Measurements from ENCODE around the gene BCL2L15. TPM values are rescaled to one million over a fixed set of nuclear protein-coding genes. Genes with fewer than 3 reads are reported as not detected.

BCL2L15 gene
- total and polyA plus RNA-seq, 10 donors, result 0.64 to 7.1 (median 1.9) TPM

DNA sequence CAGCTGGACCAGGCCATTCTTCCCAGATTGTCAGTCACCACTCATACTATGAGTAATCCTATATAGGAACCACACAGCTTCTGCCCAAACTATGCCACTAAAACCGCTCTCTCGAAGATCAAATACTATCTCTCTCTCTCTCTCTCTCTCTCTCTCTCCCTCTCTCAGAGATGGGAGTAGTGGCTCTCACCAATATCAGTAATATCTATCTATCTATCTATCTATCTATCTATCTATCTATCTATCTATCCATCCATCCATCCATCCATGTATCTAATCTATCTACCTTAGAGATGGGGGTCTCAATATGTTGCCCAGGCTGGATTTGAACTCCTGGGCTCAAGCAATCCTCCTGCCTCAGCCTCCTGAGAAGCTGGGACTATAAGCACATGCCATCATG lies 37.1 kb upstream of the BCL2L15 start:
- DNase-seq, result no peak
- Histone ChIP-seq H3K27me3 (replicated peaks in 1 of 7) (no peaks in the 10 kb centered on the region), H3K4me1 (peaks cover 6 to 16% (median 13%) of the 10 kb centered on the region in 6 donors), H3K36me3 (no peaks in the 10 kb centered on the region), H3K27ac (no peak overlapping the region), H3K9me3 (no peaks in the 10 kb centered on the region), H3K4me3 (no peak overlapping the region)
- TF ChIP-seq POLR2AphosphoS5 (IDR thresholded peaks at IDR 0.05), result no peak
- TF ChIP-seq CTCF (IDR thresholded peaks at IDR 0.05 in 8 of 11, conservative IDR thresholded peaks at IDR 0.05 in 3 of 11), result no peak
- no peak for TF ChIP-seq POLR2A (IDR thresholded peaks at IDR 0.05)
- 90 to 92% (median 91%) methylated on average over 2 of the region's 2 CpGs for WGBS, 5 donors
- intact Hi-C loops (cut with DNase I; ENCODE audit: low total_unique reads), result no loop called here

GRCh38 chr1:113922957-113923356 lies 35.6 kb upstream of the BCL2L15 start:
- no peaks in the 10 kb centered on the region for H3K36me3 ChIP-seq
- H3K9me3 ChIP-seq, result no peaks in the 10 kb centered on the region
- no peaks in the 10 kb centered on the region for H3K27me3 ChIP-seq (replicated peaks in 1 of 7)
- no peak overlapping the region for H3K27ac ChIP-seq
- TF ChIP-seq POLR2A (IDR thresholded peaks at IDR 0.05), result no peak
- 72 to 98% (median 97%) methylated on average over 4 of the region's 4 CpGs for WGBS, 5 donors
- H3K4me3 ChIP-seq, result no peak overlapping the region
- H3K4me1 ChIP-seq, result peaks cover 0 to 6% (median 3%) of the 10 kb centered on the region in 6 donors
- intact Hi-C loops (cut with DNase I; ENCODE audit: low total_unique reads), result no loop called here
- DNase-seq, result no peak

DNA sequence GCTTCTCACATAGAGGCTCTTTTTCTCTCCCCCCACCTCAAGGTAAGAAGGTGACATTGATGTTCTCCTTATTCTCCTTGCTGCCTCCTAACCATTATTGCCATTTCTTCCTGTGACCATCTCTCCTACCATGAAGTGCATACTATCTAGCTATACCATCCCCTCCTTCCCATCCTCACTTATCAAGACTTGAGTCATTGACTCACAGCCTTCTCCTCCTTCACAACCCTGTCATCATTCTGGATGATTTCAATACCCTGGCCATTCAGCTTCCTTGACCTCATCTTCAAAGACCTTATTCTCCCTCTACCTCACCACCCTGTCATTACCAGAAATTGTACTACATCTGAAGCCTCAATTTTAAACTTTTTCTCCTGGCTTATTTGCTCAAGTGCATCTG lies 30.9 kb upstream of the BCL2L15 start:
- no peak for TF ChIP-seq POLR2AphosphoS5 (IDR thresholded peaks at IDR 0.05)
- no peak for TF ChIP-seq POLR2A (IDR thresholded peaks at IDR 0.05)
- no peak for TF ChIP-seq CTCF (IDR thresholded peaks at IDR 0.05 in 8 of 11, conservative IDR thresholded peaks at IDR 0.05 in 3 of 11)

GRCh38 chr1:113917400-113918082 lies 30.2 kb upstream of the BCL2L15 start:
- intact Hi-C loops (cut with DNase I; ENCODE audit: low total_unique reads), result no loop called here
- H3K27me3 ChIP-seq (replicated peaks in 1 of 7), result no peaks in the 10 kb centered on the region
- H3K4me3 ChIP-seq, result no peak overlapping the region
- no peak overlapping the region for H3K27ac ChIP-seq
- peaks cover 0 to 6% (median 2%) of the 10 kb centered on the region in 6 donors for H3K36me3 ChIP-seq
- TF ChIP-seq CTCF (IDR thresholded peaks at IDR 0.05 in 8 of 11, conservative IDR thresholded peaks at IDR 0.05 in 3 of 11) (no peak), POLR2AphosphoS5 (IDR thresholded peaks at IDR 0.05) (no peak), POLR2A (IDR thresholded peaks at IDR 0.05) (no peak)
- WGBS, 5 donors, result 83 to 100% (median 93%) methylated on average over 2 of the region's 2 CpGs
- H3K4me1 ChIP-seq, result peaks cover 0 to 8% (median 0%) of the 10 kb centered on the region in 6 donors
- DNase-seq, result no peak
- H3K9me3 ChIP-seq, result no peaks in the 10 kb centered on the region

More for the DNA sequence above, 30.9 kb upstream of the BCL2L15 start:
- no peak for DNase-seq
- no peaks in the 10 kb centered on the region for H3K36me3 ChIP-seq
- H3K4me3 ChIP-seq, result no peak overlapping the region
- no peaks in the 10 kb centered on the region for H3K27me3 ChIP-seq (replicated peaks in 1 of 7)
- intact Hi-C loops (cut with DNase I; ENCODE audit: low total_unique reads), result no loop called here
- peaks cover 0 to 3% (median 0%) of the 10 kb centered on the region in 6 donors for H3K4me1 ChIP-seq
- no peaks in the 10 kb centered on the region for H3K9me3 ChIP-seq
- H3K27ac ChIP-seq, result no peak overlapping the region
